Stimulated activated CD4-positive, alpha-beta T cell treated with anti-CD3 and anti-CD28 coated beads, TNF-alpha, amount 100 ng/mL, for 48 hours (primary cell): ENCODE results near the gene TET2.
"Not testable (repeated sequence)": the region's sequence is repeated elsewhere in the genome, so short reads cannot be mapped to it uniquely, and the experiment has no call there.

Source experiments
- DNase-seq, 3 donors: peaks; one replicate each; pipeline ENCODE4 v3.0.0-alpha.2; 2020; ENCODE audit warnings: low read depth in 3 of 3

Gene TET2

GRCh38 chr4:105288121-105288520 is 141.4 kb downstream of the TET2 start:
- no peak for DNase-seq

GRCh38 chr4:105291925-105292324 is 145.2 kb downstream of the TET2 start:
- DNase-seq, result no peak

GRCh38 chr4:105293360-105293759 is 146.7 kb downstream of the TET2 start:
- DNase-seq, result no peak

- DNase-seq, result no peak
These were observed 150.0 kb downstream of the TET2 start for GRCh38 chr4:105296672-105297071.

- not testable (repeated sequence) for DNase-seq
These were observed 152.4 kb downstream of the TET2 start for GRCh38 chr4:105299027-105299426.

GRCh38 chr4:105304085-105304484 is 157.4 kb downstream of the TET2 start:
- no peak for DNase-seq

GRCh38 chr4:105305019-105305836 is 158.6 kb downstream of the TET2 start:
- DNase-seq, result peak in 1 of 3 donors; percentile 5

- peak; percentile 40 to 55 (median 53) for DNase-seq
These were observed 159.6 kb downstream of the TET2 start for GRCh38 chr4:105306158-105306781.

GRCh38 chr4:105306820-105307219 is 160.1 kb downstream of the TET2 start:
- DNase-seq, result no peak

- DNase-seq, result no peak
These were observed 171.8 kb downstream of the TET2 start for GRCh38 chr4:105318486-105318885.

- no peak for DNase-seq
These were observed 180.5 kb downstream of the TET2 start for GRCh38 chr4:105327222-105327621.

- DNase-seq, result no peak
These were observed 181.3 kb downstream of the TET2 start for GRCh38 chr4:105327956-105328355.

GRCh38 chr4:105329081-105329480 is 182.4 kb downstream of the TET2 start:
- DNase-seq, result no peak
